ENCODE data around the gene IGFL1.

DNA sequence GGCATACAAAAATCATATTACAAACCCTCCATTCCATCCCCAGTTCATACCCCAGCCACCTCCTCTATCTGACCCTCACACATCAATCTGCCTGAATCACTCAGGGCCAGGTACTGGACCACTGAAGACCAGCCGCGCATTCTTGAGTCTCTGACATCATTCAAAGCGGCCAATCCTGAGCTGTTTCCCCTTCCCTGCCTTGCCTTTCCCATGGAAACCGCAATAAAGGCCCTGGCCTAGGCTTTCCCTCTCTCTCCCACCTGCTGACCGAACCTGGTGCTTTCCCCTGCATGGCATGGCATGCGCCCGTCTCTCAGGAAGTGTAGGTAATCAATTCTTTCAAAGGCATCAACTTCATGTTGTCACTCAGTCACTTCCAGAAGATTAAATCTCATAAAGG lies 49.6 kb downstream of the IGFL1 start:
- TF ChIP-seq, protein P1, sequence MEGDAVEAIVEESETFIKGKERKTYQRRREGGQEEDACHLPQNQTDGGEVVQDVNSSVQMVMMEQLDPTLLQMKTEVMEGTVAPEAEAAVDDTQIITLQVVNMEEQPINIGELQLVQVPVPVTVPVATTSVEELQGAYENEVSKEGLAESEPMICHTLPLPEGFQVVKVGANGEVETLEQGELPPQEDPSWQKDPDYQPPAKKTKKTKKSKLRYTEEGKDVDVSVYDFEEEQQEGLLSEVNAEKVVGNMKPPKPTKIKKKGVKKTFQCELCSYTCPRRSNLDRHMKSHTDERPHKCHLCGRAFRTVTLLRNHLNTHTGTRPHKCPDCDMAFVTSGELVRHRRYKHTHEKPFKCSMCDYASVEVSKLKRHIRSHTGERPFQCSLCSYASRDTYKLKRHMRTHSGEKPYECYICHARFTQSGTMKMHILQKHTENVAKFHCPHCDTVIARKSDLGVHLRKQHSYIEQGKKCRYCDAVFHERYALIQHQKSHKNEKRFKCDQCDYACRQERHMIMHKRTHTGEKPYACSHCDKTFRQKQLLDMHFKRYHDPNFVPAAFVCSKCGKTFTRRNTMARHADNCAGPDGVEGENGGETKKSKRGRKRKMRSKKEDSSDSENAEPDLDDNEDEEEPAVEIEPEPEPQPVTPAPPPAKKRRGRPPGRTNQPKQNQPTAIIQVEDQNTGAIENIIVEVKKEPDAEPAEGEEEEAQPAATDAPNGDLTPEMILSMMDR (IDR thresholded peaks at IDR 0.05), result no peak
- TF ChIP-seq POLR2A (IDR thresholded peaks at IDR 0.05), result no peak
- TF ChIP-seq POLR2AphosphoS5 (IDR thresholded peaks at IDR 0.05), result no peak

All from stomach (tissue), 4 donors.